A673 (cell line): ENCODE data around the gene TMEM63B. TPM values are rescaled to one million over a fixed set of nuclear protein-coding genes. Genes with fewer than 3 reads are reported as not detected.
"Not testable (repeated sequence)": the region's sequence is repeated elsewhere in the genome, so short reads cannot be mapped to it uniquely, and the experiment has no call there.

Source experiments
- BruUV-seq: library from RNA; stranded (reverse); fragments of 400-500 nt; replicated peaks from 2 replicates; lab custom pipeline; 2021; lab: Mats Ljungman, UMichigan
- CTCF ChIA-PET: fragments of 300-600 bp; sonication (Branson Sonifier 250); formaldehyde crosslinking; loops from one replicate; lab custom pipeline; 2022; ENCODE audit warnings: antibody characterized with exemption; lab: Charles Lee
- POLR2A ChIA-PET: fragments of 300-600 bp; sonication (Branson Sonifier 250); formaldehyde crosslinking; loops from one replicate; lab custom pipeline; 2022; ENCODE audit warnings: antibody characterized with exemption; ENCODE audit not compliant: low non-redundant PET; lab: Charles Lee
- DNase-seq: peaks from one replicate; pipeline ENCODE4 v3.0.0-alpha.2; 2015; ENCODE audit warnings: low spot score
- H3K27ac ChIP-seq: fragments of 200-600 bp; sonication (generic); 2 replicates; pipeline ENCODE4 v1.5.1; 2016; ENCODE audit warnings: mixed run types, low read depth, mild to moderate bottlenecking, mixed read lengths, antibody characterized with exemption, low read length; ENCODE audit not compliant: poor library complexity, severe bottlenecking
- H3K27me3 ChIP-seq: fragments of 200-600 bp; sonication (generic); replicated peaks from 2 replicates; pipeline ENCODE4 v1.6.1; 2017; ENCODE audit warnings: mixed run types, low read depth, mild to moderate bottlenecking, mixed read lengths, antibody characterized with exemption, low read length; ENCODE audit not compliant: insufficient read depth, poor library complexity
- H3K36me3 ChIP-seq: fragments of 200-600 bp; sonication (generic); 2 replicates; pipeline ENCODE4 v1.6.1; 2016; ENCODE audit warnings: mixed run types, mild to moderate bottlenecking, mixed read lengths, antibody characterized with exemption, low read length; ENCODE audit not compliant: insufficient read depth, poor library complexity, severe bottlenecking
- H3K4me1 ChIP-seq: fragments of 200-600 bp; sonication (generic); 2 replicates; pipeline ENCODE4 v1.6.1; 2017; ENCODE audit warnings: mixed run types, mild to moderate bottlenecking, mixed read lengths, antibody characterized with exemption, low read length; ENCODE audit not compliant: insufficient read depth, poor library complexity, severe bottlenecking
- H3K4me3 ChIP-seq: fragments of 200-600 bp; sonication (generic); 2 replicates; pipeline ENCODE4 v1.5.1; 2016; ENCODE audit warnings: low read depth, mixed run types, mild to moderate bottlenecking, mixed read lengths, low read length; ENCODE audit not compliant: poor library complexity, severe bottlenecking
- H3K9me3 ChIP-seq: fragments of 200-600 bp; sonication (generic); 2 replicates; pipeline ENCODE4 v1.6.1; 2016; ENCODE audit warnings: mixed run types, low read depth, mild to moderate bottlenecking, mixed read lengths, antibody characterized with exemption, low read length; ENCODE audit not compliant: poor library complexity, severe bottlenecking
- CTCF ChIP-seq: fragments of 300-800, 200-600 bp; sonication (generic); conservative IDR thresholded peaks from 2 replicates; pipeline ENCODE4 v1.5.1; 2017; ENCODE audit warnings: low read depth, mild to moderate bottlenecking, antibody characterized with exemption, low read length, moderate library complexity, mixed read lengths
- EZH2 ChIP-seq: fragments of 200-600 bp; sonication (generic); IDR thresholded peaks from 2 replicates; pipeline ENCODE4 v1.6.1; 2017; ENCODE audit warnings: borderline replicate concordance, low read depth, mild to moderate bottlenecking, mixed read lengths, antibody characterized with exemption, low read length; ENCODE audit not compliant: poor library complexity, severe bottlenecking
- intact Hi-C: fragments of 100-400 bp; cut with micrococcal nuclease; formaldehyde crosslinking; loops from one replicate; pipeline ENCODE4 v1.10.0; 2022; ENCODE audit not compliant: unreplicated experiment
- total RNA-seq: library from RNA; stranded (reverse); gene quantifications from 2 replicates; pipeline ENCODE4 v1.2.3, GENCODE V29; 2021

The TMEM63B gene
- total RNA-seq, 1 experiment from 2014 or later, result 32.0 TPM

DNA sequence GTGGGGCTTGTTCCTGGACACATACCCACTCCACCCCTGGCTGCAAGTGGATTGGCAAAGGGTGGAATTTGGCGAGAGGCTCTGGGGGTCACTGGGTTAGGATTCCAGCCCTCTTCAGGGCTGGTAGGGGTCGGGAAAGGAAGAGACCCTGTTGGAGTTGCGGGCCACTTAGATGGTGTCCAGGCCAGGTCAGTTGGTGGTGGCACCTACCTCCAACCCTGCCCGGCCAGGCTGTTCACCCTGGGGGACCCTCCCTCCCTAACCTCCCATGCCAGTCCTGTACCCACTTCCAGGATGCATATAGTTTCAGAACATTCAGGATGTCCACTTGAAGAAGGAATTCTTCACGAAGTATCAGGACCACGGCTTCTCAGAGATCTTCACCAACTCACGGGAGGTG, 52.3 kb downstream of the TMEM63B start:
- TF ChIP-seq CTCF (no peak), EZH2 (no peak)
- intact Hi-C loops, result no loop called here
- Histone ChIP-seq H3K4me3 (no peak overlapping the region), H3K9me3 (no peaks in the 10 kb centered on the region), H3K27me3 (no peaks in the 10 kb centered on the region), H3K36me3 (no peaks in the 10 kb centered on the region), H3K4me1 (no peaks in the 10 kb centered on the region), H3K27ac (no peak overlapping the region)
- CTCF ChIA-PET, result no interaction called here
- BruUV-seq, result no TSS peak
- POLR2A ChIA-PET, result no interaction called here
- no peak for DNase-seq

- no peak overlapping the region for H3K4me3 ChIP-seq
- no TSS peak for BruUV-seq
- CTCF ChIA-PET, result no interaction called here
- no peak for DNase-seq
- intact Hi-C loops, result no loop called here
- H3K27me3 ChIP-seq, result no peaks in the 10 kb centered on the region
- POLR2A ChIA-PET, result interaction anchor here (0.6 kb wide), 1 partner anchor 66 kb away, joined by 7 read pairs; the partner anchor contains the start of gene HSP90AB1
- H3K9me3 ChIP-seq, result no peaks in the 10 kb centered on the region
- no peak overlapping the region for H3K27ac ChIP-seq
- TF ChIP-seq CTCF (no peak), EZH2 (no peak)
- H3K4me1 ChIP-seq, result no peaks in the 10 kb centered on the region
- no peaks in the 10 kb centered on the region for H3K36me3 ChIP-seq
Observed at GRCh38 chr6:44180406-44180805, 53.1 kb downstream of the TMEM63B start.

DNA sequence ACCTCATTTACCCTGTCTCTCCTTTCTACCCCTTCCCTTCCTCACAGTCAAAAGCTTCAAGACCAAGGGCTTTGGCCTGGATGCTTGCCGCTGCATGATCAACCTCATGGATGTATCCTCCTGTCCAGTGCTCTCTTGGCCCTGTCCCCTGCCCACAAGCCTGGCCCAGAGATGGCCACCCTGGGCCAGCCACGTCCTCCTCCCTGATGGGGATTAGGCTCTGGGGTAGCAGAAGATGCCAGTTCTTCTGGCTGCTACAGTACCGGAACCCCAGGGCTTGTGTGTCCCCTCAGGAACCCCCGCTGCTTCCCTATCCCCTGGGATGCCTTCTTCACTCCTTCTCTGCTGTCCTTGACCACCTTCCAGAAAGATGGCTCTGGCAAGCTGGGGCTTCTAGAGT, 53.5 kb downstream of the TMEM63B start:
- CTCF ChIA-PET, result no interaction called here
- peak; percentile 24 for DNase-seq
- TF ChIP-seq CTCF (no peak), EZH2 (no peak)
- Histone ChIP-seq H3K4me1 (no peaks in the 10 kb centered on the region), H3K36me3 (no peaks in the 10 kb centered on the region), H3K27ac (no peak overlapping the region), H3K27me3 (no peaks in the 10 kb centered on the region), H3K9me3 (no peaks in the 10 kb centered on the region), H3K4me3 (no peak overlapping the region)
- intact Hi-C loops, result no loop called here
- POLR2A ChIA-PET, result interaction anchor here (0.6 kb wide), 1 partner anchor 66 kb away, joined by 7 read pairs; the partner anchor contains the start of gene HSP90AB1
- no TSS peak for BruUV-seq

- H3K27me3 ChIP-seq, H3K27ac ChIP-seq, H3K4me1 ChIP-seq, BruUV-seq, H3K9me3 ChIP-seq, intact Hi-C loops, POLR2A ChIA-PET, H3K36me3 ChIP-seq, CTCF ChIA-PET, H3K4me3 ChIP-seq, DNase-seq: not testable (repeated sequence)
Observed at GRCh38 chr6:44181784-44182183, 54.4 kb downstream of the TMEM63B start.
